Activated CD8-positive, alpha-beta memory T cell treated with anti-CD3 and anti-CD28 coated beads for 36 hours (primary cell): ENCODE measurements around the gene SHISAL2B. TPM values are rescaled to one million over a fixed set of nuclear protein-coding genes. Genes with fewer than 3 reads are reported as not detected.
"Not testable (repeated sequence)": the region's sequence is repeated elsewhere in the genome, so short reads cannot be mapped to it uniquely, and the experiment has no call there.

Source experiments
- CTCF ChIA-PET: fragments of 350-600 bp; sonication (Branson Sonifier 250); formaldehyde crosslinking; loops from one replicate; lab custom pipeline; 2021; ENCODE audit warnings: antibody characterized with exemption; lab: Charles Lee
- POLR2A ChIA-PET: fragments of 350-600 bp; sonication (Branson Sonifier 250); formaldehyde crosslinking; loops from one replicate; lab custom pipeline; 2021; ENCODE audit warnings: antibody characterized with exemption; lab: Charles Lee
- total RNA-seq, 2 experiments: library from RNA; stranded (reverse); gene quantifications; one replicate each; pipeline ENCODE4 v1.2.3, GENCODE V29; 2021

Gene SHISAL2B
- not detected for total RNA-seq

GRCh38 chr5:64690417-64691151 lies at the start of gene SHISAL2B:
Gene SHISAL2B (plus strand): TSS chr5:64690503. CDS start chr5:64690624, 121 bp downstream.
- ChIA-PET CTCF (no interaction called here), POLR2A (no interaction called here)

GRCh38 chr5:64644831-64645230 lies 45.5 kb upstream of the SHISAL2B start:
- CTCF ChIA-PET, result interaction anchor here (0.7 kb wide), 1 partner anchor 11 kb away, joined by 3 read pairs; no protein-coding TSS in a partner anchor
- POLR2A ChIA-PET, result no interaction called here

DNA sequence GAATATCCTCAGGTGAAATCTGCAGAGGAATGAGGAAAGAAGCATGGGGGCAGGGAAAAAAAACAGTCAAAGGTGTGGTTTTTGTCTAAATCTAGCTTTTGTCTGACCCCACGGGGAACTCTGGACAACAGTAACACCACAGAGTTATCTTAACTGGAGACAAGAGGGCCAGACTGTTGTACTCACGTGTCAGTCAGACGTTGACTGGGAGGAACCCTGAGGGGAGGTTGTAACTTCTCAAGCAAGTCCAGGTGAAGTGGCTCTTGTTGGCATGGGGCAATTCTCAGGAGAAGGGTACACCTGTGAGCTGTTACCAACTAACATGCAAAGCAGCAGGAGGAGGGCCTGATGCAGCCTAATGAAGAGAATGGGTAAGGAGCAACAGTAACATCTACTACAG lies 44.1 kb upstream of the SHISAL2B start:
- ChIA-PET CTCF (no interaction called here), POLR2A (no interaction called here)

DNA sequence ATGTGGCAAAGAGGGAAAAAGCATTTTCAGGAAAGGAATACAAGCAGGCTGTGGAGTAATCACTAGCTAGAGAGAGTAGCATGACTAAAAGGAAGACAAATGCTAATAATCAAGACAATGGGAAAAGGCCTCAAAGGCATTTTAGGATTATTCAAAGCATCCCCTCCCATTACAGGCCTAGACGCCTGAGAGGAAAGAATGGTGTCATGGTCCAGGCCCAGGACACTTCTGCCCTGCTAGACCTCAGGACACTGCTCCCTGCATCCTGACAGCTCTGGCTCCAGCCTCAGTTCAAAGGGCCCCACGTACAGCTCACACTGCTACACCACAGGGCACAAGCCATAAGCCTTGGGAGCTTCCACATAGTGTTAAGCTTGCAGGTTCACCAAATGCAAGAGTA lies 40.8 kb upstream of the SHISAL2B start:
- ChIA-PET POLR2A (no interaction called here), CTCF (no interaction called here)

DNA sequence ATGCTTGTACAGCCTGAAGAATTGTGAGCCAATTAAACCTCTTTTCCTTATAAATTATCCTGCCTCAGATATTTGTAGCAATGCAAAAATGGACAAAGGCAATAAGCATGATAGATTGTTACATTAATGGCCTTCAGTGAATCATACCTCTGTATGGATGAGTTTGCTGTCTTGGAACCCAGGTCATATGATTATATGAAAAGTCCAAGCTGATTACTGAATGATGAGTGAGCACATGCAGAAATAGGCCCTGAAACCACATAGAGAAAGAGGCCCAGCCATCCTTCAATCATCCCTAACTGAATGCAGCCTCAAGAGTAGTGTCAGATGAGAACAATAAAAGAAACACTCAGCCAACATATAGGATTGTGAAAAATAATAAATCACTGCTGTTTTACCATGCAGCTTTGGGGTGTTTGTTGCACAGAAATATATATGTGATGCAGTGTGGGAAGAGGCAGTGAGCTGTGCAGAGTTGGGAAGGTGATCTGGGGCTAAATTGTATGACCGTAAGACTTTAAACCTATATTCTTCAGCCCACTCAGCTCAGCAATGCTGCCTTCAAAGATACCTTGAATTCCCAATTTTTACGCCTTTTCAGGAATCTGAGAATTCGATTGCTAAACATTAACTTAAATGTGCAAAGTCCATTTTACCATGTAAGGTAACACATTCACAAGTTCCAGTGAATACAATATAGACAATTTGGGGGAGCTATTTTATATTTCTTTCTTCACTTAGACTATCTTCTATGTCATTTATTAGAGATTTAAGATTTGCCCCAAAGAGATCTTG lies 36.3 kb upstream of the SHISAL2B start:
- POLR2A ChIA-PET, result no interaction called here
- CTCF ChIA-PET, result no interaction called here

DNA sequence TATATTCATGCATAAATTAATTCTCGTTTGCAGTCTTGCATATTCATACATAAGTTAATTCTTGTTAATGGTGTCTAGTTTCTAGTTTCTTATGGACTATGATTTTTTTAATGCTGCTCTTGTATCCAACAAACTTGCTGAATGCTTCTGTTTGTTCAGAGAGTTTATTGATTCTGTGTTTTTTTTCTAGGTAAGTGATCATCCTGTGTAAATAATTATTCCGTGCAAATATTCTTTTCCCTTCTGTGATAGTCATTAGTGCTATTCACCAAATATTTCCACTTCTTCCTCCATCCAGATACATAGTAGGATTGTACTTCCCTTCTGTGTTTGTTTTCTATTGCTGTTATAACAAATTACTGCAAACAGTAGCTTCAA lies 35.8 kb upstream of the SHISAL2B start:
- CTCF ChIA-PET, result no interaction called here
- POLR2A ChIA-PET, result no interaction called here

DNA sequence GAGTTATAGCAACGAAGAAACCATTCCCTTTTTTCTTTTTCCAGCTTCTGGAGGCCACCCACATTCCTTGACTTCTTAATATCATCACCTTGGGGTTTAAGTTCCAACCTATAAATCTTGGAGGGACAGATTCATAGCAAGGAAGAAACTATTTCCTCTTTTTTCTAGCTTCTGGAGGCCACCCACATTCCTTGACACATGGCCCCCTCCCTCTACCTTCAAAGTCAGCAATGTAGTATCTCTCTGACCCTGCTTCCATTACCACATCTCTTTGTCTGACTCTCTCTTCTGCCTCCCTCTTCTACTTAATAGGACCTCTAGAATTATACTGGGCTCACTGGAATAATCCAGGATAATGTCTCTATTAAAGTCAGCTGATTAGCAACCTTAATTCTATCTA lies 34.7 kb upstream of the SHISAL2B start:
- ChIA-PET CTCF (no interaction called here), POLR2A (no interaction called here)

DNA sequence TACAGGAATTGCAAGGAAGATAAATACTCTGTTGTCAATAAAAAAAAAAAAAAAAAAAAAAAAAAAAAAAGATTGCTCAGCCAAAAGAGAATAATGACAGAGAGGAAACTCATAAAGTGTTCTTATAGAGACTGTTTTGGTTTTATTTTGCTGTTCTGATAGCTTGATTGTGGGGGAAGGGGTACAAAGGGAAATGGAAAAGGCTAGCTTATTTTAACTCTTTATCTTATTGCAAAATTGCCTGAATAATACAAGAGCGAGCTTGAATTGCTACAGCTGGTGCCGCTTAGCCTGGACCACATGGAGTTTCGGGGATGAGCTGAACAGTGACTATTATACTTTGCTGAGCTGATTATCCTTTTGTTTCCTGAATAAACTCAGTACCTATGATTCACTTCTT lies 31.0 kb upstream of the SHISAL2B start:
- POLR2A ChIA-PET, result no interaction called here
- CTCF ChIA-PET, result interaction anchor here (0.6 to 0.7 kb wide), 2 partner anchors 617 to 1033 kb away, joined by 3 to 5 read pairs; no protein-coding TSS in a partner anchor

DNA sequence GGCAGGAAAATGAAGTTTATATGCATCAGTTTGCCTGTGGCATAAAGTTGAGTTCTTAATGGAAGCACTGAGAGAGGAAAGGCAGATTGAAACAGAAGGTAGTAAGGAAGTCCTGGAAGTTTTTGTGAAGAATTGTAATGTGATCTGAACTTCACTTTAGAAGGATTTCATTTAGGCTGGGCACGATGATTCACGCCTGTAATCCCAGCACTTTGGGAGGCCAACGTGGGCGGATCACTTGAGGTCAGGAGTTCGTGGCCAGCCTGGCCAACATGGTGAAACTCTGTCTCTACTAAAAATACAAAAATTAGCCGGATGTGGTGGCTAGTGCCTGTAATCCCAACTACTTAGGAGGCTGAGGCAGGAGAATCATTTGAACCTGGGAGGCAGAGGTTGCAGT lies 27.1 kb upstream of the SHISAL2B start:
- POLR2A ChIA-PET, CTCF ChIA-PET: not testable (repeated sequence)

DNA sequence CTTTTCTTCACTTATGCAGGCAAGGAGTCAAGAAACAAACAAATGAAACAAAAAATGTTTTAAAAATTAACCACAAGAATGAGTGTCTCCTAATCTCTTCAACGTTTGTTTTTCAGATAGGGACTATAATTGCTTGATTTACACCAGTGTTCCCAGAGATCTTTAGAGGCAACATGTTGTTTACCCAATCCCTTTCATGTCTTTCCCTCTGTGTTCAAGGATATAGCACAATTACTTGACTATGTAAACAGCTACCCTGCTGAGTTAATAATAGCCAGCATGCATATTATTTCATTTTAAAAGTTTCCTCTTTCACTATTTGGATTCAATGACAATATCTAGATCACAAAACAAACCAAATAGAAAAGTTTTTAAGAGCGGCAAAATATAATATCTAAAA lies 25.1 kb upstream of the SHISAL2B start:
- ChIA-PET CTCF (no interaction called here), POLR2A (no interaction called here)

GRCh38 chr5:64666078-64666477 lies 24.2 kb upstream of the SHISAL2B start:
- ChIA-PET CTCF (no interaction called here), POLR2A (no interaction called here)

- ChIA-PET POLR2A (no interaction called here), CTCF (no interaction called here)
Measured at GRCh38 chr5:64667068-64667467, 23.2 kb upstream of the SHISAL2B start.

GRCh38 chr5:64670277-64670676 lies 20.0 kb upstream of the SHISAL2B start:
- ChIA-PET CTCF (no interaction called here), POLR2A (no interaction called here)

DNA sequence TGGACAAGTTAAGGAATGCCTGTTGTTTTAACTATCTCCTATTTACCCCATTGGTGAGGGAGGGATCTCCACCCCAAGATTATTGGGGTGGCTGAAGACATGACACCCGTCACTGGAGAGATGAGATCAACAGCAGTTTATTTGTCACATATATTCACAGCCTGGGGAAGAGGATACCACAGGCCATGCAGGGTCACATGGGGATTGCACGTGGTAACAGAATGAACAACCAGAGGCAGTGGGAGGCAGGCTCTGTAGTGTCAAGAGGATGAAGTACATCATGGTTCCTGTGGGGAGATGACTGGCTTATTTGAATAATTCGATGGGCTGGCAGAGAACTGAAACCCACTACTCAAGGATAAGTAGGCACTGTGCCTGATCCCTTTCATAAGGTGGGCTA lies 18.6 kb upstream of the SHISAL2B start:
- POLR2A ChIA-PET, result no interaction called here
- CTCF ChIA-PET, result no interaction called here

- ChIA-PET POLR2A (no interaction called here), CTCF (no interaction called here)
Measured at GRCh38 chr5:64678374-64678773, 11.9 kb upstream of the SHISAL2B start.

- ChIA-PET POLR2A (no interaction called here), CTCF (no interaction called here)
Measured at GRCh38 chr5:64680289-64680688, 10.0 kb upstream of the SHISAL2B start.

DNA sequence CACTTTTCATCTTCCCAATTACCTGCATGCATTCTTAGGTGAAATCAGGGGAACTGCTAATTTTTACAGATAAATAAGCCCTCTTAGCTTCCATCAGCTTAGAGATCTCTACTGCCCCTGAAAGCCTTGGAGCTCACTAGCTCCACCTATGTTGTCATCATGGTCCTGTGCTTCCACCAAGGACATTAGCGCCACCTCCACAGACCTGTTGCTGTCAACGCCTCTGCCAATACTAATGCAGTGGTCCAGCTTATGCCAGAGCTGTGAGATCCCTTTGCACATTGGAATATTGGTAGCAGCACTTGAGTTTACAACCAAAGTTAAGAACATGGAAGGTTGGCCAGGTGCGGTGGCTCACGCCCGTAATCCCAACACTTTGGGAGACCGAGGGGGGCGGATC lies 7.7 kb upstream of the SHISAL2B start:
- ChIA-PET CTCF (no interaction called here), POLR2A (no interaction called here)

GRCh38 chr5:64685866-64686265 lies 4.4 kb upstream of the SHISAL2B start:
- POLR2A ChIA-PET, result no interaction called here
- CTCF ChIA-PET, result no interaction called here

- ChIA-PET POLR2A (no interaction called here), CTCF (no interaction called here)
Measured at GRCh38 chr5:64688391-64688790, 1.9 kb upstream of the SHISAL2B start.

- ChIA-PET POLR2A (no interaction called here), CTCF (no interaction called here)
Measured at GRCh38 chr5:64688965-64689364, 1.3 kb upstream of the SHISAL2B start.

DNA sequence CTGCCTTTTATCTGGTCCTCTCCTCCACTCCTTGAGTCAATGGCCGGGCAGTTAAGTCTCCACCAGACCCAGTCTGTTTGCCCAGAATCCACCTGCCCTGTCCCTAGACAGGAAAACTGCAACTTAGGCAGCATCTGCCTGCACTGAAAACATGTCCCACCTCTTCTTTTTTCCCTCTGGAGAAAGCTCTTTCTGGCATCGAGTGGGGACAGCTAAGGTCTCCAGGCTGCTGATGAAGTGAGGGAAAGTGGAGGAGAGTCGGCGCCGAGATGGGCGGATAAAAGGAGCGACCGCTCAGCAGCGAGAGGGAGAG lies 243 bp upstream of the SHISAL2B start:
- CTCF ChIA-PET, result no interaction called here
- POLR2A ChIA-PET, result no interaction called here
